ENCODE data around the gene SNED1.

DNA sequence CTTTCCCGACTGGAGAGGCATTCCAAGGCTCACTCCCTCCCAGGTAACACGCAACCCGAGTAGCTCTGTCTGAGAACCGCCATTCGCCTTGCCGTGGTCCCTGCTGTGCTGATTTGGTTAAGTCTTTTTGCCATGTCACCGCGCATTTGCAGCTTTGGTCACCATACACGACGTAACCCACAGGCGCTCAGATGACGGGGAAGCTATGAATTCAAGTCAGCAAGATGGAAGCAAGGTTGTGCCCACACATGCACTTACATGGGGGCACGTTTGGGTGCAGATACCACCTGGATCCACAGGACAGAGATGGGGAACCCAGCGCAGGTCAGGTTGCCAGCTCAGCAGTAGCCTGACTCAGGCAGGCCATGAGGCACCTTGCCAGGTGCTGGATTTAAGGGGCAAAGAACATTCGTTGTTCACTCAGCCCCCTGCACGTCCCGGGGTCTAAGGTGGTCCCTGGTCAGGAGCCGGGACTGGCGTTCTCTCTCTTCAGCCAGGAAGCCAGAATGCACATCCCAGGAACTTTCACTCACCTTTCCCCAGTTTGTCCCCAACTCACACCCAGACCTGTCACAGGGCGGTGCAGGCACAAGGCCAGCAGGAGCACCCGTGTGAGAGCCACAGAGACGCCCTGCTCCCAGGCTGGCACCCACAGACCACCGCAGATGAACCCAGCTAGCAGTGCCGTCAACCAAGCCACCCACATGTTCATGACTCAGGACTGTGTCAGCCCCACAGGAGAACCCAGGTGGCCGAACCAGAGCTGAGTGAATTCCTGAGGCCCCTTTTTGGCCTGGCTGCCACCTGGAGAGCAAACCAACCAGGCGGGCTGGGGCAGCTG lies 19.9 kb downstream of the SNED1 start:
- no peak for TF ChIP-seq FOSB (CRISPR knock-in tag; IDR thresholded peaks at IDR 0.05)
- TF ChIP-seq PBX3 (IDR thresholded peaks at IDR 0.05) = no peak
- TF ChIP-seq REST (IDR thresholded peaks at IDR 0.05) = no peak
- TF ChIP-seq NFE2L2 (conservative IDR thresholded peaks at IDR 0.05; ENCODE audit: low read length) = no peak
- TF ChIP-seq USF2 (IDR thresholded peaks at IDR 0.05) = no peak
- no peak for TF ChIP-seq POLR2AphosphoS2 (conservative IDR thresholded peaks at IDR 0.05; ENCODE audit: low read length)
- TF ChIP-seq CTCF (IDR thresholded peaks at IDR 0.05) = no peak
- TF ChIP-seq, protein P1, sequence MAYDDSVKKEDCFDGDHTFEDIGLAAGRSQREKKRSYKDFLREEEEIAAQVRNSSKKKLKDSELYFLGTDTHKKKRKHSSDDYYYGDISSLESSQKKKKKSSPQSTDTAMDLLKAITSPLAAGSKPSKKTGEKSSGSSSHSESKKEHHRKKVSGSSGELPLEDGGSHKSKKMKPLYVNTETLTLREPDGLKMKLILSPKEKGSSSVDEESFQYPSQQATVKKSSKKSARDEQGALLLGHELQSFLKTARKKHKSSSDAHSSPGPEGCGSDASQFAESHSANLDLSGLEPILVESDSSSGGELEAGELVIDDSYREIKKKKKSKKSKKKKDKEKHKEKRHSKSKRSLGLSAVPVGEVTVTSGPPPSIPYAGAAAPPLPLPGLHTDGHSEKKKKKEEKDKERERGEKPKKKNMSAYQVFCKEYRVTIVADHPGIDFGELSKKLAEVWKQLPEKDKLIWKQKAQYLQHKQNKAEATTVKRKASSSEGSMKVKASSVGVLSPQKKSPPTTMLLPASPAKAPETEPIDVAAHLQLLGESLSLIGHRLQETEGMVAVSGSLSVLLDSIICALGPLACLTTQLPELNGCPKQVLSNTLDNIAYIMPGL (CRISPR knock-in tag; IDR thresholded peaks at IDR 0.05; ENCODE audit: borderline replicate concordance) = no peak
